ENCODE measurements around the gene MSANTD3. TPM values are rescaled to one million over a fixed set of nuclear protein-coding genes. Genes with fewer than 3 reads are reported as not detected.

MSANTD3 gene
- total RNA-seq, 1 donor from 2014 or later = 30.7 TPM

DNA sequence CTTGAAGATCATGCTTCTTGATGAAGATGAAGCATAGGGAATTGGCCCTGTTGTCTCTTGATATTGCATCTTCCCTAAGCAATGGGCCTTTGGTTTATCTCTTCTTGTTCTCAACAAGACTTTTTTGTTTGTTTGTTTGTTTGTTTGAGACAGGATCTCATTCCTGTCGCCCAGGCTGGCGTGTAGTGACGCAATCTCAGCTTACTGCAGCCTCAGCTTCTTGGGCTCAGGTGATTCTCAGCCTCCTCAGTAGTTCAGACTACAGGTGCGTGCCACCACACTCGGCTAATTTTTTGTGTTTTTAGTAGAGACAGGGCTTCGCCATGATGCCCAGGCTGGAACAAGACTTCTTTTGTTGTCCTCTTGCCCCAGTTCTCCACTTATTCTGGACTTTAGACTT is 51.2 kb downstream of the MSANTD3 start:
- H3K4me3 Mint-ChIP-seq (ENCODE audit: unreplicated experiment) = no peak overlapping the region
- TF ChIP-seq, protein P1, sequence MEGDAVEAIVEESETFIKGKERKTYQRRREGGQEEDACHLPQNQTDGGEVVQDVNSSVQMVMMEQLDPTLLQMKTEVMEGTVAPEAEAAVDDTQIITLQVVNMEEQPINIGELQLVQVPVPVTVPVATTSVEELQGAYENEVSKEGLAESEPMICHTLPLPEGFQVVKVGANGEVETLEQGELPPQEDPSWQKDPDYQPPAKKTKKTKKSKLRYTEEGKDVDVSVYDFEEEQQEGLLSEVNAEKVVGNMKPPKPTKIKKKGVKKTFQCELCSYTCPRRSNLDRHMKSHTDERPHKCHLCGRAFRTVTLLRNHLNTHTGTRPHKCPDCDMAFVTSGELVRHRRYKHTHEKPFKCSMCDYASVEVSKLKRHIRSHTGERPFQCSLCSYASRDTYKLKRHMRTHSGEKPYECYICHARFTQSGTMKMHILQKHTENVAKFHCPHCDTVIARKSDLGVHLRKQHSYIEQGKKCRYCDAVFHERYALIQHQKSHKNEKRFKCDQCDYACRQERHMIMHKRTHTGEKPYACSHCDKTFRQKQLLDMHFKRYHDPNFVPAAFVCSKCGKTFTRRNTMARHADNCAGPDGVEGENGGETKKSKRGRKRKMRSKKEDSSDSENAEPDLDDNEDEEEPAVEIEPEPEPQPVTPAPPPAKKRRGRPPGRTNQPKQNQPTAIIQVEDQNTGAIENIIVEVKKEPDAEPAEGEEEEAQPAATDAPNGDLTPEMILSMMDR (IDR thresholded peaks at IDR 0.05; ENCODE audit: unreplicated experiment) = no peak
- H3K9me3 Mint-ChIP-seq (ENCODE audit: unreplicated experiment) = no peaks in the 10 kb centered on the region
- H3K27me3 Mint-ChIP-seq (ENCODE audit: unreplicated experiment) = peaks cover 11% of the 10 kb centered on the region
- peaks cover 30% of the 10 kb centered on the region for H3K4me1 Mint-ChIP-seq (ENCODE audit: unreplicated experiment)
- no peak for DNase-seq (ENCODE audit: low spot score)
- H3K36me3 Mint-ChIP-seq (ENCODE audit: low read depth, unreplicated experiment) = peaks cover 9% of the 10 kb centered on the region
- H3K27ac Mint-ChIP-seq (ENCODE audit: unreplicated experiment) = no peak overlapping the region

DNA sequence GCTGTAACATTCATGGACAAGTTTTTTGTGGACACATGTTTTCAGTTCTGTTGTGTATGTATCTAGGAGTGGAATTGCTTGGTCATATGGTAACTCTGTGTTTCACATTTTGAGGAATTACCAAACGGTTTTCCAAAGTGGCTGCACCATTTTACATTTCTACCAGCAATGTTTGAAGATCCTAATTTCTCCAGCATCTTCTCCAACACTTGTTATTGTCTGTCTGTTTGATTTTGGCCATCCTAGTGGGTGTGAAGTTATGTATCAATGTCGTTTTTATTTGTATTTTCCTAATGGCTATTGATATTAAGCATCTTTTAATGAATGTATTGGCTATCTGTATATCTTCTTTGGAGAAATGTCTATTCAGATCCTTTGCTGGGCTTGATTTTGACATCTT is 52.9 kb downstream of the MSANTD3 start:
- Mint-ChIP-seq H3K27ac (ENCODE audit: unreplicated experiment) (no peak overlapping the region), H3K4me1 (ENCODE audit: unreplicated experiment) (peaks cover 25% of the 10 kb centered on the region), H3K27me3 (ENCODE audit: unreplicated experiment) (peaks cover 8% of the 10 kb centered on the region), H3K9me3 (ENCODE audit: unreplicated experiment) (no peaks in the 10 kb centered on the region), H3K4me3 (ENCODE audit: unreplicated experiment) (no peak overlapping the region), H3K36me3 (ENCODE audit: low read depth, unreplicated experiment) (peaks cover 2% of the 10 kb centered on the region)
- DNase-seq (ENCODE audit: low spot score) = no peak
- TF ChIP-seq, protein P1 (IDR thresholded peaks at IDR 0.05; ENCODE audit: unreplicated experiment) = no peak

DNA sequence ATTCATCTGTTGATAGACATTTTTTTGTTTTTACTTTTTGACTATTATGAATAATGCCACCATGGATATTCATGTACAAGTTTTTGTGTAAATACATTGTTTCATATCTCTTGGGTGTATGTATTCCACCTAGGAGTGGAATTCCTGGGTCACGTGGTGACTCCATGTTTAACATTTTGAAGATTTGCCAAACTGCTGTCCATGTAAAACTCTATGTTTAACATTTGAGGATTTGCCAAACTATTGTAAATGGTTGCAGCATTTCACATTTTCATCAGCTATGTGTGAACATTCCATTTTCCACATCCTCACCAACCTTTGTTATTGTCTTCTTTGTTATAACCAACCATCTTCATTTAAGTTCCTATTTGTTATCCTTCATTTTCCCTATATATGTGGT is 58.3 kb downstream of the MSANTD3 start:
- no peak for DNase-seq (ENCODE audit: low spot score)
- Mint-ChIP-seq H3K27me3 (ENCODE audit: unreplicated experiment) (peaks cover 5% of the 10 kb centered on the region), H3K9me3 (ENCODE audit: unreplicated experiment) (no peaks in the 10 kb centered on the region), H3K27ac (ENCODE audit: unreplicated experiment) (no peak overlapping the region), H3K4me1 (ENCODE audit: unreplicated experiment) (peaks cover 21% of the 10 kb centered on the region), H3K4me3 (ENCODE audit: unreplicated experiment) (no peak overlapping the region), H3K36me3 (ENCODE audit: low read depth, unreplicated experiment) (no peaks in the 10 kb centered on the region)
- TF ChIP-seq, protein P1 (IDR thresholded peaks at IDR 0.05; ENCODE audit: unreplicated experiment) = no peak

DNA sequence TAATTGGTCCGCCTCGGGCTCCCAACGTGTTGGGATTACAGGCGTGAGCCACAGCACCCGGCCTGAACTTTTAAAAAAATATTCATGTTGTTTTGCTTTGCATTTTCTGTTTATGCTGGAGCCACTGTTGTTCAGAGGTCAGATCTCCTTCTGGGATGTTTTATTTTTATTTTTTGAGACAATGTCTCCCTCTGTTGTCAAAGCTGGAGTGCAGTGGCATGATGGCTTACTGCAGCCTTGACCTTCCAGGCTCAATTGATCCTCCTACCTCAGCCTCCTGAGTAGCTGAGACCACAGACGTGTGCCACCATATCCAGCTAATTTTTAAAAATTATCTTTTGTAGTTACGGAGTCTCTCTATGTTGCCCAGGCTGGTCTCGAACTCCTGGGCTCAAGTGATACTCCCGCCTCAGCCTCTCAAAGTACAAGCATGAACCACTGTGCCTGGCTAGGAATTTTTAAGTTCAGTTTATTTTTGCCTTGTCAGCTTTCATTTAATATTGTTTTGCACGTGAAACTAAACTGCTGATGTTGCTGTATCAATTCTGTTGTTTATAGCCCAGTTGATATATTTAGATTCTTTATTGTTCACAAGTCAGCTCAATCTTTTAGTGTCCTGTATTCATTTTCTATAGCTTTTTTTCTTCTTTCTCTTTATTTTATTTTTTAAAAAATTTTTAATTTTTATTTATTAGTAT is 59.7 kb downstream of the MSANTD3 start:
- TF ChIP-seq, protein P1 (IDR thresholded peaks at IDR 0.05; ENCODE audit: unreplicated experiment) = no peak
- H3K27ac Mint-ChIP-seq (ENCODE audit: unreplicated experiment) = no peak overlapping the region
- H3K4me1 Mint-ChIP-seq (ENCODE audit: unreplicated experiment) = peaks cover 16% of the 10 kb centered on the region
- no peaks in the 10 kb centered on the region for H3K9me3 Mint-ChIP-seq (ENCODE audit: unreplicated experiment)
- H3K36me3 Mint-ChIP-seq (ENCODE audit: low read depth, unreplicated experiment) = no peaks in the 10 kb centered on the region
- peaks cover 5% of the 10 kb centered on the region for H3K27me3 Mint-ChIP-seq (ENCODE audit: unreplicated experiment)
- H3K4me3 Mint-ChIP-seq (ENCODE audit: unreplicated experiment) = no peak overlapping the region
- no peak for DNase-seq (ENCODE audit: low spot score)

DNA sequence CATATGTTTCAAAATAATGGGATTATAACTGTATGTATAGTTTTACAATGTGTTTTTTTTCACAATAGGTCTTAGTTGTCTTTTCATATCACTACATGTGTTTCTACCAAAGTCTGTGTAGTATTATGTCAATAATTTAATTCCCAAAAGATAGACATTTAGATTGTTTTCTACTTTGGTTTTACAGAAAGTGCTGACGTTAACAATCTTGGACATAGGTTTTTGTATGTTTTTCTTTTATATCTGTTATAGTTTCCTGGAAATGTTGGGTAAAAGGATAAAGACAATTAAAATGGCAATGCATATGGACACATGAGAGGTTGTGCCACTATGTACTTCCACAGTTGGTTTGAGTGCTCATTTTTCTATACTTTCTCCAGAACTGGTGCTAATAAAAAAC is 61.2 kb downstream of the MSANTD3 start:
- no peak for DNase-seq (ENCODE audit: low spot score)
- Mint-ChIP-seq H3K4me3 (ENCODE audit: unreplicated experiment) (no peak overlapping the region), H3K27me3 (ENCODE audit: unreplicated experiment) (peaks cover 1% of the 10 kb centered on the region), H3K9me3 (ENCODE audit: unreplicated experiment) (no peaks in the 10 kb centered on the region), H3K27ac (ENCODE audit: unreplicated experiment) (no peak overlapping the region), H3K4me1 (ENCODE audit: unreplicated experiment) (peaks cover 17% of the 10 kb centered on the region), H3K36me3 (ENCODE audit: low read depth, unreplicated experiment) (no peaks in the 10 kb centered on the region)
- TF ChIP-seq, protein P1 (IDR thresholded peaks at IDR 0.05; ENCODE audit: unreplicated experiment) = no peak
